Activated T-helper 1 cell treated with anti-CD3 and anti-CD28 coated beads, Interleukin-12 subunit alpha, Interleukin-12 subunit beta, Interleukin-2, Interleukin-4 antibody, amounts not matched to agents 30 ng/mL and 10 ng/mL and 1 ng/mL, durations not matched to agents 14 hours and 24 hours and 36 hours (primary cell): ENCODE measurements around the gene LGALS7. TPM values are rescaled to one million over a fixed set of nuclear protein-coding genes. Genes with fewer than 3 reads are reported as not detected.

Experiments
- DNase-seq: peaks from one replicate; pipeline ENCODE4 v3.0.0; 2021; ENCODE audit warnings: low spot score
- H3K27ac Mint-ChIP-seq: one replicate; pipeline ENCODE4 v1.8.0; 2021; ENCODE audit warnings: mild to moderate bottlenecking, mixed read lengths
- H3K27me3 Mint-ChIP-seq: one replicate; pipeline ENCODE4 v1.8.0; 2022; ENCODE audit warnings: mild to moderate bottlenecking, moderate library complexity, mixed read lengths; ENCODE audit not compliant: insufficient read depth
- H3K36me3 Mint-ChIP-seq: one replicate; pipeline ENCODE4 v1.8.0; 2021; ENCODE audit warnings: low read depth, mixed read lengths
- H3K4me1 Mint-ChIP-seq: one replicate; pipeline ENCODE4 v1.8.0; 2021; ENCODE audit warnings: low read depth, mixed read lengths
- H3K4me3 Mint-ChIP-seq: one replicate; pipeline ENCODE4 v1.8.0; 2021; ENCODE audit warnings: mild to moderate bottlenecking, moderate library complexity, mixed read lengths
- H3K9me3 Mint-ChIP-seq: one replicate; pipeline ENCODE4 v1.8.0; 2021; ENCODE audit warnings: mixed read lengths
- intact Hi-C: fragments of 100-400 bp; cut with micrococcal nuclease; formaldehyde crosslinking; loops from one replicate; pipeline ENCODE4 v1.15.1; 2024
- total RNA-seq: library from RNA; stranded (reverse); gene quantifications from 2 replicates; pipeline ENCODE4 v1.2.3, GENCODE V29; 2022

LGALS7 gene
- total RNA-seq, 1 donor from 2014 or later = not detected

- H3K27me3 Mint-ChIP-seq = no peaks in the 10 kb centered on the region
These were observed 42.4 kb downstream of the LGALS7 start for GRCh38 chr19:38730731-38731589.

GRCh38 chr19:38730470-38730730 is 42.9 kb downstream of the LGALS7 start:
- Mint-ChIP-seq H3K9me3 (no peaks in the 10 kb centered on the region), H3K27ac (peak overlapping the region; percentile 55), H3K4me1 (peaks cover 44% of the 10 kb centered on the region), H3K4me3 (no peak overlapping the region), H3K36me3 (peaks cover 32% of the 10 kb centered on the region), H3K27me3 (no peaks in the 10 kb centered on the region)
- DNase-seq = no peak
- intact Hi-C loops = loop anchor here (5.0 kb wide), 1 partner anchor 73 kb away; no protein-coding TSS in a partner anchor

More at GRCh38 chr19:38730731-38731589, 42.4 kb downstream of the LGALS7 start:
- Mint-ChIP-seq H3K9me3 (no peaks in the 10 kb centered on the region), H3K36me3 (peaks cover 32% of the 10 kb centered on the region), H3K27ac (no peak overlapping the region), H3K4me1 (peaks cover 44% of the 10 kb centered on the region), H3K4me3 (no peak overlapping the region)
- no peak for DNase-seq
- intact Hi-C loops = loop anchor here (5.0 kb wide), 1 partner anchor 74 kb away; no protein-coding TSS in a partner anchor

GRCh38 chr19:38729653-38730469 is 43.5 kb downstream of the LGALS7 start:
- Mint-ChIP-seq H3K27ac (peak overlapping the region; percentile 55), H3K36me3 (peaks cover 32% of the 10 kb centered on the region), H3K9me3 (no peaks in the 10 kb centered on the region), H3K4me3 (no peak overlapping the region), H3K4me1 (peaks cover 39% of the 10 kb centered on the region), H3K27me3 (no peaks in the 10 kb centered on the region)
- intact Hi-C loops = loop anchor here (2.0 to 5.0 kb wide), 2 partner anchors 73 to 101 kb away; partner anchors contain the start of gene ECH1
- peak; percentile 58 for DNase-seq

- H3K4me1 Mint-ChIP-seq = peaks cover 30% of the 10 kb centered on the region
- H3K27ac Mint-ChIP-seq = no peak overlapping the region
- peaks cover 32% of the 10 kb centered on the region for H3K36me3 Mint-ChIP-seq
- intact Hi-C loops = loop anchor here (2.0 kb wide), 1 partner anchor 102 kb away; the partner anchor contains the start of gene ECH1
- DNase-seq = no peak
- H3K9me3 Mint-ChIP-seq = no peaks in the 10 kb centered on the region
- no peak overlapping the region for H3K4me3 Mint-ChIP-seq
- no peaks in the 10 kb centered on the region for H3K27me3 Mint-ChIP-seq
These were observed 44.4 kb downstream of the LGALS7 start for GRCh38 chr19:38728752-38729541.

GRCh38 chr19:38727868-38728660 is 45.3 kb downstream of the LGALS7 start:
- Mint-ChIP-seq H3K27ac (no peak overlapping the region), H3K4me3 (peak overlapping the region; percentile 26), H3K4me1 (peaks cover 23% of the 10 kb centered on the region), H3K36me3 (peaks cover 35% of the 10 kb centered on the region), H3K27me3 (no peaks in the 10 kb centered on the region), H3K9me3 (no peaks in the 10 kb centered on the region)
- intact Hi-C loops = loop anchor here (2.0 kb wide), 1 partner anchor 103 kb away; the partner anchor contains the start of gene ECH1
- DNase-seq = no peak

GRCh38 chr19:38727306-38727867 is 45.9 kb downstream of the LGALS7 start:
- H3K9me3 Mint-ChIP-seq = no peaks in the 10 kb centered on the region
- H3K4me3 Mint-ChIP-seq = no peak overlapping the region
- H3K27me3 Mint-ChIP-seq = no peaks in the 10 kb centered on the region
- H3K4me1 Mint-ChIP-seq = peaks cover 18% of the 10 kb centered on the region
- H3K36me3 Mint-ChIP-seq = peaks cover 30% of the 10 kb centered on the region
- no peak for DNase-seq
- intact Hi-C loops = no loop called here
- H3K27ac Mint-ChIP-seq = no peak overlapping the region

- intact Hi-C loops = no loop called here
- Mint-ChIP-seq H3K4me3 (no peak overlapping the region), H3K27ac (peak overlapping the region; percentile 56), H3K9me3 (no peaks in the 10 kb centered on the region), H3K27me3 (no peaks in the 10 kb centered on the region), H3K4me1 (peaks cover 17% of the 10 kb centered on the region), H3K36me3 (peaks cover 28% of the 10 kb centered on the region)
- no peak for DNase-seq
These were observed 46.5 kb downstream of the LGALS7 start for GRCh38 chr19:38726761-38727301.

- H3K36me3 Mint-ChIP-seq = peaks cover 28% of the 10 kb centered on the region
- H3K9me3 Mint-ChIP-seq = no peaks in the 10 kb centered on the region
- H3K27me3 Mint-ChIP-seq = no peaks in the 10 kb centered on the region
- H3K27ac Mint-ChIP-seq = peak overlapping the region; percentile 56
- peaks cover 17% of the 10 kb centered on the region for H3K4me1 Mint-ChIP-seq
- H3K4me3 Mint-ChIP-seq = no peak overlapping the region
- no peak for DNase-seq
- intact Hi-C loops = no loop called here
These were observed 47.0 kb downstream of the LGALS7 start for GRCh38 chr19:38726284-38726673.

GRCh38 chr19:38725469-38726283 is 47.6 kb downstream of the LGALS7 start:
- no peaks in the 10 kb centered on the region for H3K9me3 Mint-ChIP-seq
- H3K36me3 Mint-ChIP-seq = peaks cover 28% of the 10 kb centered on the region
- peaks cover 17% of the 10 kb centered on the region for H3K4me1 Mint-ChIP-seq
- H3K4me3 Mint-ChIP-seq = no peak overlapping the region
- intact Hi-C loops = no loop called here
- no peak overlapping the region for H3K27ac Mint-ChIP-seq
- no peaks in the 10 kb centered on the region for H3K27me3 Mint-ChIP-seq
- no peak for DNase-seq

GRCh38 chr19:38723990-38724854 is 49.1 kb downstream of the LGALS7 start:
- H3K9me3 Mint-ChIP-seq = no peaks in the 10 kb centered on the region
- no peak overlapping the region for H3K4me3 Mint-ChIP-seq
- peaks cover 17% of the 10 kb centered on the region for H3K36me3 Mint-ChIP-seq
- no peak overlapping the region for H3K27ac Mint-ChIP-seq
- DNase-seq = no peak
- peaks cover 11% of the 10 kb centered on the region for H3K4me1 Mint-ChIP-seq
- intact Hi-C loops = no loop called here
- no peaks in the 10 kb centered on the region for H3K27me3 Mint-ChIP-seq
